Ectodermal cell (in vitro differentiated cells): ENCODE results near the gene MGAT4B. TPM values are rescaled to one million over a fixed set of nuclear protein-coding genes. Genes with fewer than 3 reads are reported as not detected.

Source experiments
- H3K27ac ChIP-seq: 2 replicates; pipeline ENCODE4 v1.7.0; 2013; ENCODE audit warnings: mild to moderate bottlenecking, low read depth, low read length; ENCODE audit not compliant: insufficient read depth, poor library complexity, severe bottlenecking
- H3K27me3 ChIP-seq: 2 replicates; pipeline ENCODE4 v1.7.0; 2013; ENCODE audit warnings: mild to moderate bottlenecking, low read length; ENCODE audit not compliant: insufficient read depth, control insufficient read depth, poor library complexity, severe bottlenecking
- H3K36me3 ChIP-seq: one replicate; pipeline ENCODE4 v1.7.0; 2013; ENCODE audit warnings: low read length; ENCODE audit not compliant: control insufficient read depth, insufficient read depth
- H3K4me1 ChIP-seq: one replicate; pipeline ENCODE4 v1.7.0; 2013; ENCODE audit warnings: low read length; ENCODE audit not compliant: control insufficient read depth, insufficient read depth
- H3K4me3 ChIP-seq: 2 replicates; pipeline ENCODE4 v1.7.0; 2013; ENCODE audit warnings: low read depth, low read length, control low read depth; ENCODE audit not compliant: insufficient read depth
- H3K9me3 ChIP-seq: 2 replicates; pipeline ENCODE4 v1.7.0; 2013; ENCODE audit warnings: mild to moderate bottlenecking, low read length, moderate library complexity; ENCODE audit not compliant: control insufficient read depth
- WGBS, 2 experiments: methylation state at CpG; one replicate each; pipeline ENCODE4 v1.1.7; 2013; ENCODE audit warnings: missing lambda C conversion rate in 2 of 2; 5-methylcytosine and 5-hydroxymethylcytosine counted together
- polyA plus RNA-seq, 4 experiments: library from polyadenylated mRNA; stranded (reverse); fragments of 50-300 nt; gene quantifications; one replicate each; pipeline ENCODE4 v1.2.3, GENCODE V29; 2013

MGAT4B gene
- 90.1 TPM for polyA plus RNA-seq (2013, experiment 1 of 4)
- polyA plus RNA-seq (2013, experiment 2 of 4), result 83.7 TPM
- 82.6 TPM for polyA plus RNA-seq (2013, experiment 3 of 4)
- 82.3 TPM for polyA plus RNA-seq (2013, experiment 4 of 4)

GRCh38 chr5:179806250-179807048 lies at the start of gene MGAT4B:
Gene MGAT4B, minus strand, starts transcription at chr5:179806866. Its CDS starts 283 bp downstream, at chr5:179806583.
- H3K27me3 ChIP-seq, result no peaks in the 10 kb centered on the region
- peak within 1 kb of the TSS; percentile 72 for H3K4me3 ChIP-seq
- no peaks in the 10 kb centered on the region for H3K36me3 ChIP-seq
- no peaks in the 10 kb centered on the region for H3K9me3 ChIP-seq
- WGBS, 2 experiments, result 0% methylated on average over 108 of the region's 108 CpGs
- peaks cover 33% of the 10 kb centered on the region for H3K4me1 ChIP-seq
- peak within 1 kb of the TSS; percentile 16 for H3K27ac ChIP-seq

GRCh38 chr5:179854356-179854755 lies 47.7 kb upstream of the MGAT4B start:
- no peak overlapping the region for H3K4me3 ChIP-seq
- H3K27me3 ChIP-seq, result no peaks in the 10 kb centered on the region
- H3K27ac ChIP-seq, result no peak overlapping the region
- 94 to 96% methylated on average over 8 of the region's 8 CpGs for WGBS, 2 experiments
- no peaks in the 10 kb centered on the region for H3K9me3 ChIP-seq
- no peaks in the 10 kb centered on the region for H3K4me1 ChIP-seq
- peaks cover 21% of the 10 kb centered on the region for H3K36me3 ChIP-seq

- WGBS, 2 experiments, result 92% methylated on average over 8 of the region's 8 CpGs
- Histone ChIP-seq H3K4me3 (no peak overlapping the region), H3K9me3 (no peaks in the 10 kb centered on the region), H3K27ac (no peak overlapping the region), H3K4me1 (no peaks in the 10 kb centered on the region), H3K36me3 (peaks cover 28% of the 10 kb centered on the region), H3K27me3 (no peaks in the 10 kb centered on the region)
These were observed 46.4 kb upstream of the MGAT4B start for GRCh38 chr5:179852993-179853547.

GRCh38 chr5:179841621-179842020 lies 35.0 kb upstream of the MGAT4B start:
- Histone ChIP-seq H3K4me3 (no peak overlapping the region), H3K9me3 (no peaks in the 10 kb centered on the region), H3K27me3 (no peaks in the 10 kb centered on the region), H3K27ac (no peak overlapping the region), H3K4me1 (no peaks in the 10 kb centered on the region), H3K36me3 (peaks cover 58% of the 10 kb centered on the region)
- 95% methylated on average over 9 of the region's 9 CpGs for WGBS, 2 experiments

GRCh38 chr5:179840766-179841165 lies 34.1 kb upstream of the MGAT4B start:
- Histone ChIP-seq H3K27ac (no peak overlapping the region), H3K4me1 (no peaks in the 10 kb centered on the region), H3K27me3 (no peaks in the 10 kb centered on the region), H3K4me3 (no peak overlapping the region), H3K36me3 (peaks cover 58% of the 10 kb centered on the region), H3K9me3 (no peaks in the 10 kb centered on the region)
- 90% methylated on average over 17 of the region's 17 CpGs for WGBS, 2 experiments

- peaks cover 55% of the 10 kb centered on the region for H3K36me3 ChIP-seq
- no peak overlapping the region for H3K27ac ChIP-seq
- no peaks in the 10 kb centered on the region for H3K9me3 ChIP-seq
- no peaks in the 10 kb centered on the region for H3K27me3 ChIP-seq
- H3K4me3 ChIP-seq, result no peak overlapping the region
- 96 to 97% methylated on average over 11 of the region's 11 CpGs for WGBS, 2 experiments
- H3K4me1 ChIP-seq, result no peaks in the 10 kb centered on the region
These were observed 33.7 kb upstream of the MGAT4B start for GRCh38 chr5:179840321-179840720.

GRCh38 chr5:179839328-179840256 lies 32.9 kb upstream of the MGAT4B start:
- no peaks in the 10 kb centered on the region for H3K9me3 ChIP-seq
- H3K4me3 ChIP-seq, result no peak overlapping the region
- no peaks in the 10 kb centered on the region for H3K4me1 ChIP-seq
- H3K36me3 ChIP-seq, result peaks cover 53% of the 10 kb centered on the region
- H3K27ac ChIP-seq, result no peak overlapping the region
- 93 to 95% methylated on average over 16 of the region's 16 CpGs for whole genome bisulfite sequencing, 2 experiments
- no peaks in the 10 kb centered on the region for H3K27me3 ChIP-seq

- H3K4me1 ChIP-seq, result no peaks in the 10 kb centered on the region
- H3K9me3 ChIP-seq, result no peaks in the 10 kb centered on the region
- H3K27ac ChIP-seq, result no peak overlapping the region
- H3K4me3 ChIP-seq, result no peak overlapping the region
- 95 to 96% methylated on average over 15 of the region's 15 CpGs for WGBS, 2 experiments
- no peaks in the 10 kb centered on the region for H3K27me3 ChIP-seq
- H3K36me3 ChIP-seq, result peaks cover 54% of the 10 kb centered on the region
These were observed 30.7 kb upstream of the MGAT4B start for GRCh38 chr5:179837076-179838011.

GRCh38 chr5:179836225-179837019 lies 29.8 kb upstream of the MGAT4B start:
- Histone ChIP-seq H3K36me3 (peaks cover 51% of the 10 kb centered on the region), H3K27me3 (no peaks in the 10 kb centered on the region), H3K4me3 (no peak overlapping the region), H3K4me1 (no peaks in the 10 kb centered on the region), H3K27ac (no peak overlapping the region), H3K9me3 (no peaks in the 10 kb centered on the region)
- 95 to 96% methylated on average over 19 of the region's 19 CpGs for WGBS, 2 experiments
